GM21576 (cell line): ENCODE measurements around the gene DMBX1.

Experiments used
- ATAC-seq: cut with Tn5 transposase; IDR thresholded peaks from one replicate; pipeline ENCODE4 v1.9.1; 2021; ENCODE audit warnings: mild to moderate bottlenecking, moderate library complexity; ENCODE audit not compliant: unreplicated experiment

DMBX1 gene

GRCh38 chr1:46522969-46523320, 33.3 kb downstream of the DMBX1 start:
- ATAC-seq = no peak

GRCh38 chr1:46523496-46524353, 34.1 kb downstream of the DMBX1 start:
- ATAC-seq = no peak

- no peak for ATAC-seq
Measured at GRCh38 chr1:46524843-46525242, 35.2 kb downstream of the DMBX1 start.

- no peak for ATAC-seq
Measured at GRCh38 chr1:46525253-46525983, 35.8 kb downstream of the DMBX1 start.

- no peak for ATAC-seq
Measured at GRCh38 chr1:46526013-46526690, 36.5 kb downstream of the DMBX1 start.

- no peak for ATAC-seq
Measured at GRCh38 chr1:46526691-46527291, 37.2 kb downstream of the DMBX1 start.

- no peak for ATAC-seq
Measured at GRCh38 chr1:46527474-46528296, 38.0 kb downstream of the DMBX1 start.

GRCh38 chr1:46528297-46528955, 38.8 kb downstream of the DMBX1 start:
- no peak for ATAC-seq

- ATAC-seq = no peak
Measured at GRCh38 chr1:46529031-46529630, 39.5 kb downstream of the DMBX1 start.

GRCh38 chr1:46530311-46530710, 40.7 kb downstream of the DMBX1 start:
- ATAC-seq = no peak

- no peak for ATAC-seq
Measured at GRCh38 chr1:46530791-46531409, 41.3 kb downstream of the DMBX1 start.

- no peak for ATAC-seq
Measured at GRCh38 chr1:46532095-46532494, 42.5 kb downstream of the DMBX1 start.

GRCh38 chr1:46532498-46533178, 43.0 kb downstream of the DMBX1 start:
- ATAC-seq = no peak

GRCh38 chr1:46533179-46533864, 43.7 kb downstream of the DMBX1 start:
- no peak for ATAC-seq

GRCh38 chr1:46535063-46535462, 45.4 kb downstream of the DMBX1 start:
- ATAC-seq = no peak

- ATAC-seq = no peak
Measured at GRCh38 chr1:46536527-46536926, 46.9 kb downstream of the DMBX1 start.

GRCh38 chr1:46537651-46538050, 48.0 kb downstream of the DMBX1 start:
- ATAC-seq = no peak

GRCh38 chr1:46538147-46538546, 48.5 kb downstream of the DMBX1 start:
- no peak for ATAC-seq
